ENCODE measurements around the gene UBTF. TPM values are rescaled to one million over a fixed set of nuclear protein-coding genes. Genes with fewer than 3 reads are reported as not detected.

Gene UBTF
- total RNA-seq, 2 donors from 2014 or later, result 48.2 to 55.4 TPM

DNA sequence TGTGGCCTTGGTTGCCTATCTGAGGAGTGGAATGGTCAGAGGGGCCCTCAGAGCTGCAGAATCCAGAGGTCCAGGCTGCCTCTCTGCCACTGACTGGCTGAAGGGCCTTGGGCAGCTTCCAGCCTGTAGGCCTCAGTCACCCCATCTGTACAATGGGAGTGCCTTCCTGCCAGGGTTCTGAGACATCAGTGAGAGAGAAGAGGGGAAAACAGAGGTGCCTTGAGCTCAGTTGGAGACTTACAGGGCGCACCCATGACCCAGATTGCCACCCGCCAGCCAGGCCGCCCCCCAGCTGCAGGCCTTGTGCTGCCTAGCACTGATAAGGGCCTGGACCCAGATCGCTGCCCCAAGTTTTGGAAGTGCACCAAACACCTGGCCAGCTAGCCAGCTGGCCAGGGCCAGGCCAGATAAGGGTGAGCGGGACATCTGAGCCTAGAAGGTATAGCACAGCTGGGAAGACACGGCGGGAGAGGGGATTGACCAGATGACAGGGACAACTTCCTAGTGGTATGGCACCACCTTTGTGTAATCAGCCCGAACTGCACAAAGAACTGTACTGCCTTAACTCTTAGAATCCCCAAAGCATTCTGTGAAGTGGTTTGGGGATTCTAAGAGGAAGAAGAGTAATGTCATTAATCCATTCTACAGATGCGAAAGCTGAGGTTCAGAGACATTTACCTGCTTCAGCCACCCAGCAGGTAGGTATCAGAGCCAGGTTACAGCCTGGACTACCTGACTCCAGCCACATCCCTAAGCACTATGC lies 47.1 kb upstream of the UBTF start:
- TF ChIP-seq, protein P1, sequence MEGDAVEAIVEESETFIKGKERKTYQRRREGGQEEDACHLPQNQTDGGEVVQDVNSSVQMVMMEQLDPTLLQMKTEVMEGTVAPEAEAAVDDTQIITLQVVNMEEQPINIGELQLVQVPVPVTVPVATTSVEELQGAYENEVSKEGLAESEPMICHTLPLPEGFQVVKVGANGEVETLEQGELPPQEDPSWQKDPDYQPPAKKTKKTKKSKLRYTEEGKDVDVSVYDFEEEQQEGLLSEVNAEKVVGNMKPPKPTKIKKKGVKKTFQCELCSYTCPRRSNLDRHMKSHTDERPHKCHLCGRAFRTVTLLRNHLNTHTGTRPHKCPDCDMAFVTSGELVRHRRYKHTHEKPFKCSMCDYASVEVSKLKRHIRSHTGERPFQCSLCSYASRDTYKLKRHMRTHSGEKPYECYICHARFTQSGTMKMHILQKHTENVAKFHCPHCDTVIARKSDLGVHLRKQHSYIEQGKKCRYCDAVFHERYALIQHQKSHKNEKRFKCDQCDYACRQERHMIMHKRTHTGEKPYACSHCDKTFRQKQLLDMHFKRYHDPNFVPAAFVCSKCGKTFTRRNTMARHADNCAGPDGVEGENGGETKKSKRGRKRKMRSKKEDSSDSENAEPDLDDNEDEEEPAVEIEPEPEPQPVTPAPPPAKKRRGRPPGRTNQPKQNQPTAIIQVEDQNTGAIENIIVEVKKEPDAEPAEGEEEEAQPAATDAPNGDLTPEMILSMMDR (IDR thresholded peaks at IDR 0.05), result no peak

DNA sequence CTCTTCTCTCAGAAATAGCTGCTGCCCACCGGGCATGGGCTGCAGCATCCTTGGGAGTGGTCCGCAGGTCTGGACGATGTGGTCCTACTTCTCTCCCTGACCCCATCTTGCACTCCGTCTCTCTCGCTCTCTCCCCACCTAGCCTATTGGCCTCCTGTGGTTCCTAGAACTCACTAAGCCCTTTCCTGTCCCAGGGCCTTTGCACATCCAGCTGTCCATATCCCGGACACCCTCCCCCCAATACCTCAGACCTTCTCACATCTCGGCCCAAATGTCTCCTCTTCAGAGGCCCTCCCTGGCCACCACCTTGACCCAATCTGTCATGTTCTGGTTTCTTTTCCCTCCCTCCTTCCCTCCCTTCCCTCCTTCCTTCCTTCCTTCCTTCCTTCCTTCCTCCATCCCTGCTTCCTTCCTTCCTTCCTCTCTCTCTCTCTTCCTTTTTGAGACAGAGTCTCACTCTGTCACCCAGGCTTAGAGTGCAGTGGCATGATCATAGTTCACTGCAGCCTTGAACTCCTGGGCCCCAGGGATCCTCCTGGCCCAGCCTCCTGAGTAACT lies 43.9 kb upstream of the UBTF start:
- Histone ChIP-seq H3K27me3 (replicated peaks; ENCODE audit: insufficient read depth) (no peaks in the 10 kb centered on the region), H3K9me3 (no peaks in the 10 kb centered on the region), H3K4me1 (ENCODE audit: control insufficient read depth in 1 of 2, low read depth in 2 of 2) (no peaks in the 10 kb centered on the region), H3K36me3 (no peaks in the 10 kb centered on the region), H3K4me3 (no peak overlapping the region), H3K27ac (no peak overlapping the region)
- DNase-seq (ENCODE audit: low spot score), result no peak
- no peak for ATAC-seq (ENCODE audit: insufficient number of reproducible peaks, low FRiP score, low read depth)
- TF ChIP-seq, protein P1 (IDR thresholded peaks at IDR 0.05), result no peak

More for the DNA sequence above, 47.1 kb upstream of the UBTF start:
- DNase-seq (ENCODE audit: low spot score) (no peak), ATAC-seq (ENCODE audit: insufficient number of reproducible peaks, low FRiP score, low read depth) (no peak)
- H3K27me3 ChIP-seq (replicated peaks; ENCODE audit: insufficient read depth), result no peaks in the 10 kb centered on the region
- no peaks in the 10 kb centered on the region for H3K4me1 ChIP-seq (ENCODE audit: control insufficient read depth in 1 of 2, low read depth in 2 of 2)
- H3K9me3 ChIP-seq, result no peaks in the 10 kb centered on the region
- H3K27ac ChIP-seq, result no peak overlapping the region
- no peaks in the 10 kb centered on the region for H3K36me3 ChIP-seq
- H3K4me3 ChIP-seq, result no peak overlapping the region

DNA sequence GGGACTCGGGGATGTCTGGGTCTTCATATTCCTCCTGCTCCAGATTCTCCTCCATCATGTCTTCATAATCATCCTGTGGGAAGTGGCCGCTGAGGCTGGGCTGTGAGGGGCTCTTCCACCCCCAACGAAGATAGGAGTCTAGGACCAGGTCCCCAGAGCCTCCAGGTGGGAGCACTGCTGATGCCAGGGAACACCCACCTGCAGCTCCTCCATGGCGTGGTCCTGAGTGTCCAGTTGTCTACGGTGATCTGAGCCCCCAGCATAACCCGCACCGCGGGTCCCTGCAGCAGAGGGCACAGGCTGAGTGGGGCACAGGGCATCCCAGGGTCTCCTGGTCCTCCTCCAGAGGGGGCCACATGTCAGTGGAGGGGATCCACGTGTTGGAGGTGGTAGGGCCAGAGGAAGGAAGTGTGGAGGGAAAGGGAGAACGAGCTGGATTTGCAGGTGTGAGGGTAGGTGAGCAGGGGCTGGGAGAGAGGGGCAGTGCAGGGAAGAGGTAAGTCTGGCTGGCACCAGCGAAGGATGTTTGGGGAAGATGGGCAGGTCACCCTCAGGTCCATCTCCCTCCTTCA lies 43.3 kb upstream of the UBTF start:
- H3K9me3 ChIP-seq, result no peaks in the 10 kb centered on the region
- no peaks in the 10 kb centered on the region for H3K4me1 ChIP-seq (ENCODE audit: control insufficient read depth in 1 of 2, low read depth in 2 of 2)
- DNase-seq (ENCODE audit: low spot score), result no peak
- no peaks in the 10 kb centered on the region for H3K36me3 ChIP-seq
- no peak for ATAC-seq (ENCODE audit: insufficient number of reproducible peaks, low FRiP score, low read depth)
- no peak overlapping the region for H3K4me3 ChIP-seq
- TF ChIP-seq, protein P1 (IDR thresholded peaks at IDR 0.05), result no peak
- no peak overlapping the region for H3K27ac ChIP-seq
- no peaks in the 10 kb centered on the region for H3K27me3 ChIP-seq (replicated peaks; ENCODE audit: insufficient read depth)

DNA sequence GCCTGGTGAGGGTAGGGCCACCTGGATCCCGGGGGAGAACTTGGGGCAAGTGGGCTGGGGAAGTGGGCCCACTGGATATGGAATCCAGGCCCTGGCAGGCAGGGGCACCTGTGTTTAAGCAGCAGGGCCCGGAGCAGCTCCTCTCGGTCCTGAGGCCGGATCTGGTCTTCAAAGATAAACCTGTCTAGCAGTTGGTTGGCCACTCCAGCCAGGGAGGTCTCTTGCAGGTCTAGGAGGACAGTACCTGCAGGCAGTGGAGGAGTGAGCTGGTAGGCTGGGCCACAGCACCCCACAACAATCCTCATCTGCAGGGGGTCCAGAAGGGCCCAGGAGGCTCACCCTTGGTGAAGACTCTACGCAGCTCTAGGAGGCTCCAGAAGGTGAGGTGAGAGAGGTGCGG lies 40.8 kb upstream of the UBTF start:
- H3K9me3 ChIP-seq, result no peaks in the 10 kb centered on the region
- no peaks in the 10 kb centered on the region for H3K4me1 ChIP-seq (ENCODE audit: control insufficient read depth in 1 of 2, low read depth in 2 of 2)
- no peak overlapping the region for H3K4me3 ChIP-seq
- ATAC-seq (ENCODE audit: insufficient number of reproducible peaks, low FRiP score, low read depth) (no peak), DNase-seq (ENCODE audit: low spot score) (no peak)
- no peaks in the 10 kb centered on the region for H3K36me3 ChIP-seq
- no peaks in the 10 kb centered on the region for H3K27me3 ChIP-seq (replicated peaks; ENCODE audit: insufficient read depth)
- TF ChIP-seq, protein P1 (IDR thresholded peaks at IDR 0.05), result no peak
- H3K27ac ChIP-seq, result no peak overlapping the region

DNA sequence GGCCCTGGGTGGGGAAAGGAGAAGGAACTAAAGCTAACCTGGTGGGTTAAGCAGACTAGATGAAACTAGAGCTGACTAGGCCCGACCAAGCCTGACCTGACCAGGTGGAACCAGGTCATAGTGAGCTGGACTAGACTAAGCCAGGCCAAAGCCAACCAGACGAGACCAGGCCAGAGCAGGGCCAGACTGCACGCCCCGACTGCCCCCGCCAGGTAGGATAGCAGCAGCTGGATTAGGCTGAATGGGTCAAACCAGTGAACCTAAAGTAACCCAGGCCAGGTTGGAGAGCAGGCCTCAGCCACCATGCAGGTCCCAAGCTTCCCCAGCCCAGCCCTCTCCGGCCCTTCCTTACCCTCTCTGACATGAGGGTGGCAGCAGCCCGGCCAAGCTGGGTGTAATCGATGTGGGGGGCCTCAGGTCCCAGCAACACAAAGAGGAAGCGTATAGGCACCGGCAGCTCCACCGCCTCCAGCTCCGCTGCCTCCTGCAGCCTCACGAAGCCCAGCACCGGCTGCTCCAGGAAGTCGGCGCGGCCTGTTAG lies 39.4 kb upstream of the UBTF start:
- ATAC-seq (ENCODE audit: insufficient number of reproducible peaks, low FRiP score, low read depth), result no peak
- no peaks in the 10 kb centered on the region for H3K27me3 ChIP-seq (replicated peaks; ENCODE audit: insufficient read depth)
- H3K36me3 ChIP-seq, result no peaks in the 10 kb centered on the region
- no peaks in the 10 kb centered on the region for H3K4me1 ChIP-seq (ENCODE audit: control insufficient read depth in 1 of 2, low read depth in 2 of 2)
- H3K9me3 ChIP-seq, result no peaks in the 10 kb centered on the region
- no peak for DNase-seq (ENCODE audit: low spot score)
- no peak overlapping the region for H3K27ac ChIP-seq
- H3K4me3 ChIP-seq, result no peak overlapping the region
- TF ChIP-seq, protein P1 (IDR thresholded peaks at IDR 0.05), result no peak
